Parathyroid adenoma (tissue), 2 donors: ENCODE measurements around the gene EIF2B2.

Source experiments
- H2AFZ ChIP-seq: fragments of 300-600 bp; sonication (generic); one replicate; pipeline ENCODE4 v1.7.0; 2017; ENCODE audit warnings: antibody characterized with exemption, mild to moderate bottlenecking
- H3K27ac ChIP-seq: fragments of 300-600 bp; sonication (generic); one replicate; pipeline ENCODE4 v1.7.0; 2017
- H3K27me3 ChIP-seq: fragments of 300-600 bp; sonication (generic); one replicate; pipeline ENCODE4 v1.7.0; 2017; ENCODE audit warnings: low read length; ENCODE audit not compliant: control insufficient read depth, insufficient read depth
- H3K36me3 ChIP-seq: fragments of 300-600 bp; sonication (generic); one replicate; pipeline ENCODE4 v1.7.0; 2017; ENCODE audit warnings: low read length; ENCODE audit not compliant: control insufficient read depth, insufficient read depth
- H3K4me1 ChIP-seq: fragments of 300-600 bp; sonication (generic); one replicate; pipeline ENCODE4 v1.7.0; 2017; ENCODE audit warnings: control low read depth
- H3K4me2 ChIP-seq: fragments of 300-600 bp; sonication (generic); one replicate; pipeline ENCODE4 v1.7.0; 2017; ENCODE audit warnings: low read length
- H3K4me3 ChIP-seq: fragments of 300-600 bp; sonication (generic); one replicate; pipeline ENCODE4 v1.7.0; 2017; ENCODE audit warnings: low read depth, low read length
- H3K79me2 ChIP-seq: fragments of 300-600 bp; sonication (generic); one replicate; pipeline ENCODE4 v1.7.0; 2017; ENCODE audit warnings: control low read depth
- H3K9ac ChIP-seq: fragments of 300-600 bp; sonication (generic); one replicate; pipeline ENCODE4 v1.7.0; 2017; ENCODE audit warnings: mild to moderate bottlenecking
- H3K9me3 ChIP-seq: fragments of 300-600 bp; sonication (generic); one replicate; pipeline ENCODE4 v1.7.0; 2017; ENCODE audit warnings: low read length; ENCODE audit not compliant: control insufficient read depth
- TF ChIP-seq, protein P1 (sequence below): fragments of 300-600 bp; sonication (generic); IDR thresholded peaks from one replicate; pipeline ENCODE4 v1.7.0; 2017; ENCODE audit warnings: antibody characterized with exemption, mild to moderate bottlenecking
- donor health status: primary hyperparathyroidism.

The EIF2B2 gene

DNA sequence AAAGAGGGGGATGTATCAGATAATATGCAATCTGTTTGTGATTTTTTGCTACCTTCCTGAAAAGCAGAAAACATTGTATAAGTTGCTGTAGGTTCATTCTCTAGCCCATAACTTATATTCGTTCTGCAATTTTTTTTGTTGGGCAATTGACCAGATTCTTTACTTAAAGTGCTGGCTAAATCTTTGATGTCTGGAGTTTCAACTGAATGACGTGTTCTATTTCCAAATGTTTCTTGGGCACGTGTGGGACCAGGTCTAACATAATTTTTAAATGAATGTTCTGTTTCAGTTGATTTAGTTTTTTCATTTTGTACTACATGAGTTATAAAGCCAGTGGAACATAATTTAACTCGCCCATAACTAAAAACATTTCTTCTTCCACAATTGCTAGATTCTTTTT is 44.8 kb downstream of the EIF2B2 start:
- no peaks in the 10 kb centered on the region for H3K27me3 ChIP-seq
- H2AFZ ChIP-seq: no peak overlapping the region
- H3K79me2 ChIP-seq: peaks cover 10% of the 10 kb centered on the region
- no peak overlapping the region for H3K27ac ChIP-seq
- TF ChIP-seq, protein P1, sequence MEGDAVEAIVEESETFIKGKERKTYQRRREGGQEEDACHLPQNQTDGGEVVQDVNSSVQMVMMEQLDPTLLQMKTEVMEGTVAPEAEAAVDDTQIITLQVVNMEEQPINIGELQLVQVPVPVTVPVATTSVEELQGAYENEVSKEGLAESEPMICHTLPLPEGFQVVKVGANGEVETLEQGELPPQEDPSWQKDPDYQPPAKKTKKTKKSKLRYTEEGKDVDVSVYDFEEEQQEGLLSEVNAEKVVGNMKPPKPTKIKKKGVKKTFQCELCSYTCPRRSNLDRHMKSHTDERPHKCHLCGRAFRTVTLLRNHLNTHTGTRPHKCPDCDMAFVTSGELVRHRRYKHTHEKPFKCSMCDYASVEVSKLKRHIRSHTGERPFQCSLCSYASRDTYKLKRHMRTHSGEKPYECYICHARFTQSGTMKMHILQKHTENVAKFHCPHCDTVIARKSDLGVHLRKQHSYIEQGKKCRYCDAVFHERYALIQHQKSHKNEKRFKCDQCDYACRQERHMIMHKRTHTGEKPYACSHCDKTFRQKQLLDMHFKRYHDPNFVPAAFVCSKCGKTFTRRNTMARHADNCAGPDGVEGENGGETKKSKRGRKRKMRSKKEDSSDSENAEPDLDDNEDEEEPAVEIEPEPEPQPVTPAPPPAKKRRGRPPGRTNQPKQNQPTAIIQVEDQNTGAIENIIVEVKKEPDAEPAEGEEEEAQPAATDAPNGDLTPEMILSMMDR: no peak
- no peak overlapping the region for H3K9ac ChIP-seq
- no peaks in the 10 kb centered on the region for H3K9me3 ChIP-seq
- H3K4me2 ChIP-seq: no peak overlapping the region
- H3K36me3 ChIP-seq: no peaks in the 10 kb centered on the region
- H3K4me3 ChIP-seq: no peak overlapping the region
- H3K4me1 ChIP-seq: peaks cover 6% of the 10 kb centered on the region

DNA sequence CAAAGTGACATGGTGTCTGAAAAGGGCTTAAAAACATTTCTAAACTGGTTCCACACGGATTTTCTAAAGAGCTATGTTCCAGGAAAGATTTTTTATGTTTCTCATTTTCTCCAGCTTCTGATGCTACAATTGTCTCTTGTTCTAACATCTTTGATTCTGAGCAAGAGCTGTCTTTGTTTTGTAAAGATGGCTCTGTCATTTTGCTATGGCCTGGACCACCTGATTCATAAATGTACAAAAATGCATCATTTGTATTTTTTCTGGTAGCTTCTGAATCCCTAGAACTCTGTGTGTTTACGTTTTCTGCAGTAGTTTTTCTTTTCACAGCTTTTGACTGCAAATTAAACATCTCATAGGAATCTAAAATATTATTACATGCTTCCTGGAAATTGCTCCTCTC is 45.4 kb downstream of the EIF2B2 start:
- Histone ChIP-seq H3K4me2 (no peak overlapping the region), H3K4me3 (no peak overlapping the region), H3K27me3 (no peaks in the 10 kb centered on the region), H3K9me3 (no peaks in the 10 kb centered on the region), H3K4me1 (peaks cover 6% of the 10 kb centered on the region), H3K79me2 (peaks cover 10% of the 10 kb centered on the region), H3K27ac (no peak overlapping the region), H3K36me3 (no peaks in the 10 kb centered on the region), H3K9ac (no peak overlapping the region), H2AFZ (no peak overlapping the region)
- TF ChIP-seq, protein P1: no peak

DNA sequence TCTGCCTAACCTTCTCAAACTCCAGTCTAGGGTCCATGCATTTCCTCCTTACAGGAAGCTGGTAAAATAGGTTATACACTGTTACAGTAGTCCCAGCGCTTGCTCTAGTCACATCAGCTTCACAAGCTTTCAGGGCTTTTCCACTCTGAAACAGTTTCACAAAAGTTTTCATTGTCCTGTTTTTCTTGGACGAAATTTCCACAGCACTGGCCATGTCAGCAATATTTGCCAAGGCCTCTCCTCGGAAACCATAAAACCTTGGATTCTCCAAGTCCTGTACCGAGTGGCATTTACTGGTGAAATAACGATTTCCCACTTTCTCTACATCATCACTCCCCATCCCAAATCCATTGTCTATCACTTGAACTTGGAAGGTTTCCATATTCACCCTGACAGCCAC is 46.4 kb downstream of the EIF2B2 start:
- no peak overlapping the region for H3K4me3 ChIP-seq
- H3K9ac ChIP-seq: no peak overlapping the region
- H3K4me1 ChIP-seq: peaks cover 6% of the 10 kb centered on the region
- no peaks in the 10 kb centered on the region for H3K36me3 ChIP-seq
- no peak overlapping the region for H2AFZ ChIP-seq
- H3K79me2 ChIP-seq: peaks cover 10% of the 10 kb centered on the region
- H3K4me2 ChIP-seq: no peak overlapping the region
- TF ChIP-seq, protein P1: no peak
- H3K27me3 ChIP-seq: no peaks in the 10 kb centered on the region
- no peak overlapping the region for H3K27ac ChIP-seq
- no peaks in the 10 kb centered on the region for H3K9me3 ChIP-seq

DNA sequence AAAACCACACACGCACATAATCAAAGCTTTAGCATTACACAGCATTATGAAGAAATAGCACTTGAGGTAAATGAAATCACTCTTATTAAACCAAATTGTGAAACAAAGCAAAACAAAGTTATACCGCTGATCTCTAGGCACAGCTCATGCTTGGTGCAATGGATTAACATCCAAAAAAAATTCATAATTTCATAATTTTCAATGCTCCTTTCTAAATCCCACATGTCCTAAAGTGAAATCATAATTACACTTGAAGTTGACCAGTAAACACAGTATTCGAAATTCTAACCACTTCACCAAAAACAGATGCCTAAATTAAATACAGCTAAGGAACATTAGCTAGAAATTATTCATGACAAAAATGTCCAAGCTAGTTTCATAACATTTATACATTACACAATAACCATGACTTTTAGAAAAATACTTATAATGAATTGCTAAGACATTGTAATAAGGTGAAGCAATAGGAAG is 47.0 kb downstream of the EIF2B2 start:
- Histone ChIP-seq H3K9ac (no peak overlapping the region), H3K4me2 (no peak overlapping the region), H2AFZ (no peak overlapping the region), H3K4me1 (peaks cover 6% of the 10 kb centered on the region), H3K27me3 (no peaks in the 10 kb centered on the region), H3K4me3 (no peak overlapping the region), H3K9me3 (no peaks in the 10 kb centered on the region), H3K79me2 (peaks cover 10% of the 10 kb centered on the region), H3K36me3 (no peaks in the 10 kb centered on the region), H3K27ac (no peak overlapping the region)
- TF ChIP-seq, protein P1: no peak

DNA sequence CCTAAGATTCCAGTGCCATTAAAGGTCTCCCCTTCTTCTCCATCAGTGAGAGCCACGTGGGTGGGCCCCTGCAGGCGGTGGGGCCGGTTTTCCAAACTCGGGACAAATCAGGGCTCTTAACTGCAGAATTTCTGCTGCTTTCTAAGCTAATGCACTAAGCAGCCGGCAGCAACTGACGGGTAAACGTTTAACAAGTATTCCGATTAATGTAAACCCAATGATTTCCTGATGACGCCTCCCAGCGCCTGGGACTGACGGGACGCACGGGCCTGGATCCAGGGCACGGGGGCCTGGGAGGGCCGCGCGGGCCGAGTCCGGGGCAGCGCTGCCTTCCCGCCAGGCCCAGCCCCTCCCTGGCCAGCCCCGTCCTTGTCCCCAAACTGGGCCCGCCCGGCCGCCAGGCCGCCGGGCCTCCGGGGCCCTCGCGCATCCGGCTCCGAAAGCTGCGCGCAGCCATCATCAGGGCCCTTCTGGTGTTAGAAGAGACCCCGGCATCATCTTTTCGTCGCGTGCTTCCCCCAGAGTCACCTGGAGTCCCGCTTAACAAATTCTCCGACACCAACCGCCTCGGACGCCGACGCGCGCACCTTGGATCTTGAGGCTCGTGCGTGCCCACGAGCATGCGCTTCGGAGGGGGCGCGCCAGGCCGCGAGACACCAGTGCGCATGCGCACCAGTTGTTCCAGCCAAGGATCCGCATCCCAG is 48.3 kb downstream of the EIF2B2 start, which contains the start of gene MLH3:
TSS of gene MLH3 (minus strand) at position 616 of the 704 bp plus-strand sequence. CDS start 1,812 bp downstream, outside the sequence.
- no peaks in the 10 kb centered on the region for H3K27me3 ChIP-seq
- H2AFZ ChIP-seq: peak within 1 kb of the TSS; percentile 94
- TF ChIP-seq, protein P1: no peak
- peak within 1 kb of the TSS; percentile 85 for H3K4me3 ChIP-seq
- peaks cover 6% of the 10 kb centered on the region for H3K4me1 ChIP-seq
- peak within 1 kb of the TSS; percentile 64 for H3K4me2 ChIP-seq
- H3K79me2 ChIP-seq: peaks cover 10% of the 10 kb centered on the region
- no peaks in the 10 kb centered on the region for H3K36me3 ChIP-seq
- H3K9me3 ChIP-seq: no peaks in the 10 kb centered on the region
- H3K27ac ChIP-seq: peak within 1 kb of the TSS; percentile 81
- H3K9ac ChIP-seq: peak within 1 kb of the TSS; percentile 68
